EH (cell line): ENCODE measurements around the gene ALDH3B2.
"Not testable (repeated sequence)": the region's sequence is repeated elsewhere in the genome, so short reads cannot be mapped to it uniquely, and the experiment has no call there.

Source experiments
- DNase-seq: peaks from one replicate; pipeline ENCODE4 v3.0.0-alpha.2; 2015; ENCODE audit warnings: low read depth

ALDH3B2 gene

DNA sequence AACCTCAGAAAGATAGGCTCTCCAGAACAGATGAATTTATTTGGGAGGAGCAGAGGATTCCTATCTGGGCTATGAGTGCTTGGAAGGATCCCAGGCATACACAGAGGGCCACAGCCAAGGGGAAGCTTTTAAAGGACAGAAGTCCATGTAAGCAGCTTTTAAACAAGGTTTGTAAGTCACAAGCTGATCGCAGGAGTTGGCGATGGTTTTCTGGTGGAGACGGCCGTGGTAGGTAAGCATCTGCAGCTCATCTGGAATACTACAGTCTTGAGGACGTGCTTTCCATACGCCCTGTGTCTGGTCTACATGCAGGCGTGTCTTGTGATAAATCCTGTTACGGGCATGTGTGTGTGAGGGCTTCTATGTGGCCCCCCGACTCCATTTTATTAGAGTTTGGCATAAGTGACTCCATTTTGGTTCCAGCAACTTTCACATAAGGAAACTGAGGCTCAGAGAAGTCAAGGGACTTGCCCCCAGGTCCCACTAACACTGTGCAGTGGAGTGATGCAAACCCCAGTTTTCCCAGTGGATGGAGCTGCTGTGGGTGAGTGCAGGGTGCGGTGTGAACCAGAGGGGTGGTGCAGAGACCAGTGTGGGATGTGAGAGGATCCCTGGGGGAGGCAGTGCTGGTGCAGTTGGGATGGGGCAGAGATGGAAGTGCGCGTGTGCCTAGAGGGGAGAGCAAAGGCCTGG lies 12.1 kb downstream of the ALDH3B2 start:
- DNase-seq = no peak

- not testable (repeated sequence) for DNase-seq
Observed at GRCh38 chr11:67660752-67661151, 13.7 kb downstream of the ALDH3B2 start.

- not testable (repeated sequence) for DNase-seq
Observed at GRCh38 chr11:67659651-67660165, 14.7 kb downstream of the ALDH3B2 start.

- no peak for DNase-seq
Observed at GRCh38 chr11:67657300-67657699, 17.1 kb downstream of the ALDH3B2 start.

- no peak for DNase-seq
Observed at GRCh38 chr11:67656278-67656922, 18.0 kb downstream of the ALDH3B2 start.

- DNase-seq = no peak
Observed at GRCh38 chr11:67654225-67654624, 20.2 kb downstream of the ALDH3B2 start.

DNA sequence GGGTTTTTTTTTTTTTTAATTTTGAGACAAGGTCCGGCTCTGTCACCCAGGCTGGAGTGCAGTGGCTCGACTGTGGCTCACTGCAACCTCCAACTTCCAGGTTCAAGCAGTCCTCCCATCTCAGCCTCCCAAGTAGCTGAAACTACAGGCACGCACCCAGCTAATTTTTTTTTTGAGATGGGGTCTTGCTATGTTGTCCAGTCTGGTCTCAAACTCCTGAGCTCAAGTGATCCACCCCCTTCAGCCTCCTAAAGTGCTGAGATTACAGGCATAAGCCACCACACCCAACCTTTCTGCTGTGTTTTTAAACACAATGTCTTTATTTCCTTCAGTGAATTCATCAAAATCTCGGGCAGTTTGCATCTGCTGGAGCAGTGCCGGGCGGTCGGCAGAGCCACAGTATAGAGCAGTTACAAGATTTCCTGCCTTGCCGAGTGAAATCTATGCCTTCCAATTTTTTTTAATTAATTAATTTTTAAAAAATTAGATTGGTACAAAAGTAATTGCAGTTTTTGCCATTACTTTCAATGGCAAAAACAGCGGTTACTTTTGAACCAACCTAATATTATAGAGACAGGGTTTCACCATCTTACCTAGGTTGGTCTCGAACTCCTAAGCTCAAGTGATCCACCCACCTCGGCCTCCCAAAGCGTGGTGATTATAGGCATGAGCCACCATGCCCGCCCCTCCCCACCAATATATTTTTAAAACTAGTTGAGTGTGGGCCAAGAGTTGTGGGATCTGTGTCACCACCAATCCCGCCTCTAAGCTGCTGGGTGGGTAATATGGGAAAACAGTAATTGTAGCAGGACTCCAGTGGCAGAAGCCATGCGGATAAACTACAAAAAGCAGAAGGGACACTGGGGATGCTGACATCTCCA lies 21.2 kb downstream of the ALDH3B2 start:
- DNase-seq = no peak

GRCh38 chr11:67651976-67652781 lies 22.2 kb downstream of the ALDH3B2 start:
- peak; percentile 6 for DNase-seq

- no peak for DNase-seq
Observed at GRCh38 chr11:67649634-67650510, 24.6 kb downstream of the ALDH3B2 start.

- no peak for DNase-seq
Observed at GRCh38 chr11:67648796-67649613, 25.4 kb downstream of the ALDH3B2 start.

DNA sequence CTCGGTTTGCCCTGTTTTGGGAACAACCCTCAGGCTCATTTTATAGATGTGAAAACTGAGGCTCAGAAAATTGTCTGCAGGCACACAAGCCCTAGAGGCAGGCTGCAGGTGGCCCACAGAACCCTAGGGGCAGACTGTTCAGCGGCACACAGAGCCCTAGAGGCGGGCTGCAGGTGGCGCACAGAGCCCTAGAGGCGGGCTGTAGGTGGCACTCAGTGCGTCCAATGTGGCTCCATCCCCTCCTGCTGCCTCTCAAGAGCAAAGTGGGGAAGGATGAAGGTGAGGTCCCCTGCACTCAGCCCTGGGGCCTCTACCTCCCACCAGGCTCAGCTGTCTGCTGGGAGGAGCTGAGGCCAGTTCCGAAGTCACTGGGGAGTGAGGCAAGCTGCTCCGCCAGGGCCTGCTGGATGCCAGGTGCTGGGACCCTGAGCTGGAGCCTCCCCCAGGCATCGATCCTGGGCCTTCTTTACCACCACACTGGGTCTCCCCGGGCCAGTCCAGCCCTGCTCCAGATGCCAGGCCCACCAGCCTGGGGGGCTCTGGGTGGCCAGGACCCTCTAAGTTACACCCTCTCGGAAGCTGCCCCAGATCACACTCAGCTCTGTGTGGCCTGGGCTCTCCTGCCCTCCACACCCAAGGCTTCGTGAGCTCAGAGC lies 26.2 kb downstream of the ALDH3B2 start:
- no peak for DNase-seq

DNA sequence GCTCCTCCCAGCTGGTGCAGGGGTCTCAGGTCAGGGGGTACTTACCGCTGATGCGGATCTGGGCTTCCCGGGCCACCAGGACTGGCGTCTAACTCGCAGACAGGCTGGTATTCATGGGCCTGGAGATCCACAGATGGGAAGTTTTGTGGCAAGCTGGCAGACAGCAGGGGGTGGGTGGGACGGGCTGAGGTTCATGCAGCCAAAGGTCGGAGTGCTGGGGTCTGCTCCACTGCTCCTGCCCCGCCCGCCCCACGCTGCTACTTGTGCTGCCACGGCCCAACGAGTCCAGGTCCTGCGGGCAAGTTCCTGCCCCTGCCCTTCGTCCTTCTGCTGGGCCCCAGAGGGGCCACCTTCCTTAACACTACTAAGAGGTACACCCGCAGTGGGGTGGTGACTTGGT lies 27.0 kb downstream of the ALDH3B2 start:
- no peak for DNase-seq

DNA sequence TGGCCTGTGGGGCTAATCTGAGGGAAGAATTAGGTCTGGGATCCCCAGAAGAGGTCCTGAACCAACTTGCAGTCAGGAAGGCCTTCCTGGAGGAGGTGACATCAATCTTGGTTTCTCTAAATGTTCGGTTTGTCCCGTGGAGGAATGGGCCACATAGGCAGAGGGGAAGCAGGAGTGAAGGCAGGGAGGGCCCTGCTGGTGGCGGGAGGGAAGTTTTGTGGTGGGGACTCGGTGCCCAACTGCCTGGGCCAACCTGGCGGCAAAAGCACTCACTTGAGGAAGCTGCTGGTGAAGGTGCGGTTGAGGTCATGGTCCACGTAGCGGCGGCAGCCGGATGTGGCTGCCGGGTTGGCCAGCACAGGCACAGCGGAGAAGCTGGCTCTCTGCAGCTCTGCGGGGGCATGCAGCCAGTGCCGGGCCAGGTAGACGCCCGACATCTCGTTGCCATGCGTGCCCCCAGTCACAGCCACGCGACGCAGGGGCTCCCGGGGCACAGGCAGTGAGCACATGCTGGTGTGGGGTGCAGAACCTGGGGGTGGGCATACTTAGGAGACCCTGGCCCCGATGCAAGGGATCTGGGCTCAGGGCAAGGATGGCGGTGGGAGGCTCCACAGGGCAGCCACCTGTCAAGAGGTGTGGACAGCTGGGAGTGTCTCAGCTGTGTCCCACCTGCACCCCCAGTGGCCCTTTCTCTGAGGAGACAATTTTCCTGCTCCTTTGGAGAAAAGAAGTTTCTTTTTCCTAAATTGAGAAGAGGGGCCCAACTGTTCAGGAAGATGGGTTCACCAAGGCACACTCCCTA lies 27.7 kb downstream of the ALDH3B2 start:
- no peak for DNase-seq

- DNase-seq = no peak
Observed at GRCh38 chr11:67645521-67646461, 28.6 kb downstream of the ALDH3B2 start.

GRCh38 chr11:67644472-67645418 lies 29.7 kb downstream of the ALDH3B2 start:
- DNase-seq = no peak

DNA sequence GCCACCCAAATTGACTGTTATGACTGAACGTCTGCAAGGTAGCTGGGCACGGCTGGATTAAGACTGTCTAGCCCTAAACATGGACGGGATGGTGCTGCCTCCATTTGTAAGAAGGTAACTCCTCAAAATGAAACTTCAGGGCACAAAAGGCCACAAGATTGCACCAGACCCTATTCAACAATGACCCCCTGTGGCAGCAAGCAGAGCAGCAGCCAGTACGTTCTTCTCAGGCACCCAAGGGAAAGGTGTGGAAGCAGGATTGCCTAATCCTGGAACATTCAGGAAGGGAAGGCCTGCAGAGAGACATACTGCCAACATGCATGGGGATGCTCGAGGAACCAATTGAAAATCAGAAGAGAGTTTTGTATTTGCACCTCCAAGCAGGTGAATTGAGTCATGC lies 30.4 kb downstream of the ALDH3B2 start:
- peak; percentile 13 for DNase-seq
